GM12891 (cell line): ENCODE results near the gene CTDSP2.

Source experiments
- PAX5 ChIP-seq: IDR thresholded peaks from 2 replicates; pipeline ENCODE4 v1.6.1; 2011; ENCODE audit warnings: low read length, moderate library complexity, mild to moderate bottlenecking; ENCODE audit not compliant: insufficient read depth, severe bottlenecking
- POLR2A ChIP-seq: IDR thresholded peaks from 2 replicates; pipeline ENCODE4 v1.6.1; 2011; ENCODE audit warnings: low read depth, low read length, control low read depth
- POLR2AphosphoS5 ChIP-seq: IDR thresholded peaks from 2 replicates; pipeline ENCODE4 v1.6.1; 2011; ENCODE audit warnings: low read depth, low read length, control low read depth
- POU2F2 ChIP-seq: IDR thresholded peaks from 2 replicates; pipeline ENCODE4 v1.6.1; 2011; ENCODE audit warnings: low read depth, mild to moderate bottlenecking, control low read depth, low read length, moderate library complexity
- SPI1 ChIP-seq: IDR thresholded peaks from 2 replicates; pipeline ENCODE4 v1.6.1; 2011; ENCODE audit warnings: low read depth, low read length, control low read depth
- TAF1 ChIP-seq: IDR thresholded peaks from 2 replicates; pipeline ENCODE4 v1.6.1; 2011; ENCODE audit warnings: low read depth, low read length, control low read depth

DNA sequence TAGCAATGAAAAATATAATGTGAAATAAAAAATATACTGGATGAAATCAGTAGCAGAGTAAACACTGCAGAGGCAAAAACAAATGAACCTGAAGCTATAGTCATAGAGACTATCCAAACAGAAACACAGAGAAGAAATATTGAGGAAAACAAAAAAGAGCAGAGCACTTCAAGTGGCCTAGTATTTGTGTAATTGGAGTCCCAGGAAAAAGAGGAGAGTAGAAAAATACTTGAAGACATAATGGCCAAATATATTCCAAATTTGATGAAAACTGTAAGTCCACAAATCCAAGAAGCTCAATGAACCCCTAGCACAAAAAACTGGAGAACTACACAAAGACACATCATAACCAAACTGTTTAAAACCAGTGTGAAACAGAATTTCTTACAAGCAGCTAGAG lies 37.2 kb upstream of the CTDSP2 start:
- TF ChIP-seq POLR2A (no peak), POLR2AphosphoS5 (no peak), TAF1 (no peak), SPI1 (no peak), PAX5 (no peak), POU2F2 (no peak)
